Activated CD4-positive, alpha-beta T cell treated with anti-CD3 and anti-CD28 coated beads for 36 hours (primary cell): ENCODE data around the gene SBSN. TPM values are rescaled to one million over a fixed set of nuclear protein-coding genes. Genes with fewer than 3 reads are reported as not detected.

Experiments
- ATAC-seq: fragments of 200-7000 bp; cut with Tn5 transposase; one replicate; pipeline ENCODE4 v1.10.0; 2021; ENCODE audit warnings: mild to moderate bottlenecking, moderate library complexity
- CTCF ChIA-PET: fragments of 350-600 bp; sonication (Branson Sonifier 250); formaldehyde crosslinking; loops from one replicate; lab custom pipeline; 2021; ENCODE audit warnings: antibody characterized with exemption; lab: Charles Lee
- POLR2A ChIA-PET: fragments of 350-600 bp; sonication (Branson Sonifier 250); formaldehyde crosslinking; loops from one replicate; lab custom pipeline; 2021; ENCODE audit warnings: antibody characterized with exemption, inconsistent platforms; lab: Charles Lee
- DNase-seq: peaks from one replicate; pipeline ENCODE4 v3.0.0-alpha.2; 2020
- H3K27ac Mint-ChIP-seq: one replicate; pipeline ENCODE4 v1.8.0; 2021; ENCODE audit warnings: mixed read lengths
- H3K27me3 Mint-ChIP-seq: one replicate; pipeline ENCODE4 v1.8.0; 2021; ENCODE audit warnings: mixed read lengths
- H3K36me3 Mint-ChIP-seq: one replicate; pipeline ENCODE4 v1.8.0; 2021; ENCODE audit warnings: low read depth, mixed read lengths
- H3K4me1 Mint-ChIP-seq: one replicate; pipeline ENCODE4 v1.8.0; 2021; ENCODE audit warnings: mixed read lengths
- H3K4me3 Mint-ChIP-seq: one replicate; pipeline ENCODE4 v1.8.0; 2021; ENCODE audit warnings: mild to moderate bottlenecking, moderate library complexity, mixed read lengths
- H3K9me3 Mint-ChIP-seq: one replicate; pipeline ENCODE4 v1.8.0; 2021; ENCODE audit warnings: low read depth, mixed read lengths
- intact Hi-C, 2 experiments: fragments of 100-400 bp; cut with DNase I in 1 of 2; cut with micrococcal nuclease in 1 of 2; formaldehyde crosslinking; loops; one replicate each; pipeline versions ENCODE4 v1.14.2 to v1.15.1; 2022 to 2024; cut with DNase I, micrococcal nuclease
- total RNA-seq, 2 experiments: library from RNA; stranded (reverse); gene quantifications; one replicate each; pipeline ENCODE4 v1.2.3, GENCODE V29; 2021

Gene SBSN
- total RNA-seq, 2 experiments from 2014 or later, result not detected

DNA sequence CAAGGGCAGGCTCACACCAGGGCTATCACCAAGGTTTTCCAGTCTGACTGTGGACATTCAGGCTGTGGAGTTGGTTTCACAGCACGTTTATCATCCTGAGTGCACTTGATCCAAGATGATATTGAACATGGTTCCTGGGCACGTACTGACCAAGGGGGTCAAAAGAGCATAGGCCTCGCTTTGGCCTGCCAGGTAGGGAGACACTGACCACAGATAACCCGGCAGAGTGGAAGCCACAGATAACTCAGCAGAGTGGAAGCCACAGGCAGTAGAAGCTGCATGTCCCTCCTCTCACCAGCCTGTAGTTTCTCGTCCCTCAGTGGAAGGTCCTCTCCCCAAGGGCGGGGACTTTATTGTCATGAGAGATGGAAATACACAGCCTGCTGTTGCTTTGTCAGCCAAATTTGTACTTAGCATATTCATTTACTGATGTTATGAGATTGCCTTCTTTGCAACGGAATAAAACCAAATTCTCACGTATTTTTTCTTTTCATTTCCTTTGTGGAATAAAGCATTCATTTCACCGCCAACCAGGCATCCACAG is 29.1 kb downstream of the SBSN start:
- Mint-ChIP-seq H3K27me3 (peaks cover 3% of the 10 kb centered on the region), H3K4me3 (no peak overlapping the region), H3K27ac (no peak overlapping the region), H3K4me1 (peaks cover 5% of the 10 kb centered on the region), H3K36me3 (no peaks in the 10 kb centered on the region), H3K9me3 (no peaks in the 10 kb centered on the region)
- no peak for ATAC-seq
- intact Hi-C loops, result no loop called here
- POLR2A ChIA-PET, result no interaction called here
- no peak for DNase-seq
- CTCF ChIA-PET, result interaction anchor here (0.6 kb wide), 1 partner anchor 11 kb away, joined by 3 read pairs; no protein-coding TSS in a partner anchor

- Mint-ChIP-seq H3K9me3 (no peaks in the 10 kb centered on the region), H3K4me1 (peaks cover 5% of the 10 kb centered on the region), H3K4me3 (no peak overlapping the region), H3K27me3 (peaks cover 5% of the 10 kb centered on the region), H3K27ac (no peak overlapping the region), H3K36me3 (no peaks in the 10 kb centered on the region)
- ATAC-seq (no peak), DNase-seq (no peak)
- ChIA-PET CTCF (interaction anchor here (1.0 to 2.0 kb wide), 4 partner anchors 10 to 111 kb away, joined by 3 to 7 read pairs (median 5); no protein-coding TSS in a partner anchor), POLR2A (no interaction called here)
- intact Hi-C loops, result no loop called here
Measured at GRCh38 chr19:35498220-35498619, 29.9 kb downstream of the SBSN start.

DNA sequence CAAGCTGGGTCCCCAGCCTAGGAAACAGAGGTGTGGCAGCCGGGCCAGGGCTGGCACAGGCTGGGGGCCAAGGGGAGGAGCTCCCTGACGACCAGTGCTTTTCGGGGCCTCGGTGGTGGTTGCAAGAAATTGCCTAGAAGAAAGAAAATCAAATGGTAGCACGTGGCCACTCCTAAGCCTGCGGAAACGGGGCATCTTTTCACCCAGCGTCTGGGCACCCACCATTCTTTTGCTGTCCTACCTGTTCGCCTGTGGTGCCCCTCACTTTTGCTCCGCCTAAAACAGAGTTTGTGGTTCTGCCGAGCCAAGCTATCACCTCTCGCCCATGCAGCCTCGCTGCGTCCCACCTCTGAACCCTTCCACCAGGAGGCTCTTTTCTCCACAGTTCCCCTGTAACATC is 30.7 kb downstream of the SBSN start:
- H3K27ac Mint-ChIP-seq, result no peak overlapping the region
- DNase-seq, result no peak
- ChIA-PET POLR2A (no interaction called here), CTCF (interaction anchor here (0.6 to 3.1 kb wide), 10 partner anchors 10 to 1221 kb away, joined by 3 to 15 read pairs (median 3); partner anchors contain the start of gene FFAR1)
- H3K4me3 Mint-ChIP-seq, result no peak overlapping the region
- intact Hi-C loops, result no loop called here
- no peak for ATAC-seq
- H3K4me1 Mint-ChIP-seq, result peaks cover 5% of the 10 kb centered on the region
- H3K9me3 Mint-ChIP-seq, result no peaks in the 10 kb centered on the region
- peaks cover 5% of the 10 kb centered on the region for H3K27me3 Mint-ChIP-seq
- H3K36me3 Mint-ChIP-seq, result no peaks in the 10 kb centered on the region

DNA sequence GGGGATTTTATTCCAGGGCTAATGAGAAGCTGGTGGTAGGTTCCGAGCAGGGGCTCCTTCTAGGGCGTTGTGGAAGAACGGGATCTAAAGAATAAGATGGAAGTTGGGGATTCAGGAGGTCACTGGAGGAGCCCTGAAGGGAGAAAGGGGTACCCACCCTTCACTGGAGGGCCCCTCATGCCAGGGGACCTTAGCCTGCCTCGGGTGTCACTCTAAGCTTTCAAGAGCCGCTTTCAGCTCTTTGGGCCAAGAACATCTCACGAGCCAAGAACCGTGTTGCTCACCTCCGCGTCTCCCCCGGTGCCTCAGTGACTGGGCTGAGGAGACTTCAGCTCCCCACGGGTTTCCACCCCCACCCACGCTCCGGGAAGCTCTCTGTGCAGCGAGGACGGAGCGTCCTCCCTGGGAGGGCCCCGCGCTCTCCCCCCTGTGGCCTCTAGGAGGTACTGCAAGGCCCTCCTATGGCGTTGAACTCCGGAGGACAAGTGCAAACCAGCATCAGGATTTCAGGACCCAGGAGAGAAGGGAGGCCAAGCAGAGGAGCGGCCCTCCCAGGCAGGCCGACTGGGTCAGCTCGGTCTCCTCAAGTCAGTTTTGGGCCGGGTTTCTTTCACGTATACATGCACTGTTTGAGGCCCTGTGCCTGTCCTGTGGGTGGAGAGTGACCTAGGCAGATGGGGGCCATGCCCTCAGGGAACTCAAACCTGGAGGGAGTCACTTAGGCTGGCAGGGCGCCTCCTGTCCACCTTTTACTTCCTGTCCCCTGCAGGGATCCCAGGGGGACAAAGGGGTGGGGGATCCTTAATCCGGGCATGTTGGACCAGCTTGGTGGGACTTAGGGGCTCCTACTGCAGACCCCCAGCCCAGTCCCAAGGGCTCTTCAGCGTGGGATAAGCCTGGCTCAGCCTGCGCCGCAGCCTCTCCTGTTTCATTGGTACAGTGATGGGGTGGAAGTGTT is 32.7 kb downstream of the SBSN start:
- intact Hi-C loops, result loop anchor here (1.0 kb wide), 4 partner anchors 142 to 226 kb away; partner anchors contain the start of gene FFAR1 (in 1 of the 2)
- H3K9me3 Mint-ChIP-seq, result no peaks in the 10 kb centered on the region
- peaks cover 6% of the 10 kb centered on the region for H3K27me3 Mint-ChIP-seq
- H3K4me3 Mint-ChIP-seq, result no peak overlapping the region
- ATAC-seq, result peak; percentile 97
- H3K36me3 Mint-ChIP-seq, result no peaks in the 10 kb centered on the region
- POLR2A ChIA-PET, result interaction anchor here (0.6 kb wide), 1 partner anchor 232 kb away, joined by 3 read pairs; no protein-coding TSS in a partner anchor
- H3K27ac Mint-ChIP-seq, result peak overlapping the region; percentile 43
- peaks cover 5% of the 10 kb centered on the region for H3K4me1 Mint-ChIP-seq
- DNase-seq, result peak; percentile 91
- CTCF ChIA-PET, result interaction anchor here (0.6 to 3.1 kb wide), 39 partner anchors 9 to 451 kb away, joined by 3 to 34 read pairs (median 4); partner anchors contain the start of genes COX6B1, DMKN, FFAR1 and FFAR2

DNA sequence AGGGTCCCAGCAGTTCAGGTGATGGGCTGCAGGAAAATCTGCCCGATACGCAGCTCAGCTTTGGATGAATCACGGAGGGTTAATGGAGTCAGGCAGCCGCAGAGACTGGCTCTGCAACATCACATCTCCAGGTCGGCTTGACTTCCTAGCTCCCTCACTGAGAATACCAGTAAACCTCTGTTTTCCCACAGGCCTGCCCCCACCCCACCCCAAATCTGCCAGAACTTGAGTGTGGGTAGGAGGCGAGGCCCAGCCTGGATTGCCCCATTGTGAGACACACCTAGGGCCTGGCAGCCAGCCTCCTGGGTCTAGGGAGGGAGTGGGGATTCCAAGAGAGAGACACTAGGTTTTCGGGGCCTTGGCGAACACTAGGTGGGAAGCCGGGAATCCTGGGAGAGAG is 34.1 kb downstream of the SBSN start:
- H3K4me1 Mint-ChIP-seq, result peaks cover 5% of the 10 kb centered on the region
- no peaks in the 10 kb centered on the region for H3K9me3 Mint-ChIP-seq
- no peak overlapping the region for H3K27ac Mint-ChIP-seq
- H3K36me3 Mint-ChIP-seq, result no peaks in the 10 kb centered on the region
- no peak for ATAC-seq
- no peak overlapping the region for H3K4me3 Mint-ChIP-seq
- peaks cover 6% of the 10 kb centered on the region for H3K27me3 Mint-ChIP-seq
- POLR2A ChIA-PET, result no interaction called here
- intact Hi-C loops, result no loop called here
- CTCF ChIA-PET, result interaction anchor here (0.7 to 1.3 kb wide), 3 partner anchors 15 to 144 kb away, joined by 3 to 5 read pairs (median 5); no protein-coding TSS in a partner anchor
- DNase-seq, result no peak

DNA sequence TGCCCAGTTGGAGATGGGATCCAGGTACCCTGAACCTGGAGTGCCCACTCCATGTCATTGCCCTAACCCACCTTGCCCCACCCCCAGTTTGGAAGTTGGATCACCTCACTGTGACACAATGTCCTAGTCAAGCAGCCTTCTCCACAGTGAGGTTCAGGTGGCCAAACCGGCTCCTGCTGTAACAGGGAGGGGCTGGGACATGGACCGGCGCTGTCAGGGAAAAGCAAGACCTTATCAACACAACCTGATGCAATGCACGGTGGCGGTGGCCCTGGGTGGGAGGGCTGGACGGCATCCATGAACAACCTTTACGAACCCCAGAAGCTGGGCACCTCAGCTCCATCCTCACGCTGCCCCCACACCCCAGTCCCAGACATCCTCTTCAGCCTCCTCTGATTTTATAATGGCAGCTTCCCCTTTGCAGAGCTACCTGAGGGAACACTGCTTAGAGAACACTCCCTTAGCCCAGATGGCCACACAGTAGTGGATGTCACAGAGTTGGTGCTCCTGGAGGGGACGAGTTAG is 36.2 kb downstream of the SBSN start:
- ATAC-seq (no peak), DNase-seq (no peak)
- H3K36me3 Mint-ChIP-seq, result no peaks in the 10 kb centered on the region
- H3K27me3 Mint-ChIP-seq, result peaks cover 6% of the 10 kb centered on the region
- ChIA-PET CTCF (interaction anchor here (0.6 to 2.1 kb wide), 5 partner anchors 11 to 195 kb away, joined by 4 to 11 read pairs (median 4); no protein-coding TSS in a partner anchor), POLR2A (no interaction called here)
- H3K9me3 Mint-ChIP-seq, result no peaks in the 10 kb centered on the region
- intact Hi-C loops, result no loop called here
- H3K4me3 Mint-ChIP-seq, result no peak overlapping the region
- no peak overlapping the region for H3K27ac Mint-ChIP-seq
- peaks cover 5% of the 10 kb centered on the region for H3K4me1 Mint-ChIP-seq

GRCh38 chr19:35490364-35490763 is 37.7 kb downstream of the SBSN start, which contains the start of gene KRTDAP:
Gene KRTDAP, minus strand, starts transcription at chr19:35490464. Its CDS starts 22 bp downstream, at chr19:35490442.
- CTCF ChIA-PET, result interaction anchor here (1.1 to 2.1 kb wide), 2 partner anchors 137 kb away, joined by 3 to 11 read pairs; no protein-coding TSS in a partner anchor
- no peaks in the 10 kb centered on the region for H3K9me3 Mint-ChIP-seq
- POLR2A ChIA-PET, result no interaction called here
- ATAC-seq, result no peak
- H3K4me1 Mint-ChIP-seq, result peaks cover 5% of the 10 kb centered on the region
- H3K27me3 Mint-ChIP-seq, result peaks cover 6% of the 10 kb centered on the region
- no peaks in the 10 kb centered on the region for H3K36me3 Mint-ChIP-seq
- no peak for DNase-seq
- H3K4me3 Mint-ChIP-seq, result no peak within 1 kb of the TSS
- intact Hi-C loops, result no loop called here
- no peak within 1 kb of the TSS for H3K27ac Mint-ChIP-seq

DNA sequence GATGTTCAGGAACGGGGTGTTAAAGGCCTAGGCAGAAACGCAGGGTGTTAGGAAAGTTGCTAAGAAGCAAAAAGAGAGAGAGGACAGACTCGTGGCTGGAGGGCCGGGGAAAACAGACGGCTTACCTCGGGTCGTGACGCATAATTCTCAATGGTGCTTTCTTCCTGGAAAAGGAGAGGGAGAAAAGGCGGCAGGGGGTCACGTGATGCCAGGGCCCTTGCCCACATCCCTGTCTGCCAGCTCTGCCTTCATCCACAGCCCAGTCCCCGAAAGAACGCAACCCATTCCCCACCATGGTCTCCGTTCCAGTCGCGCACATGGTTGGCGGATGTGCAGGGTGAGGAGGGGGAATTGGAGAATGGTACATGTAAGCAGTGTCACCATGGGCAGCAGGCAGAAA is 39.4 kb downstream of the SBSN start:
- ChIA-PET POLR2A (no interaction called here), CTCF (interaction anchor here (0.6 to 0.8 kb wide), 2 partner anchors 63 to 352 kb away, joined by 3 to 4 read pairs; no protein-coding TSS in a partner anchor)
- Mint-ChIP-seq H3K27me3 (peaks cover 4% of the 10 kb centered on the region), H3K9me3 (no peaks in the 10 kb centered on the region), H3K36me3 (no peaks in the 10 kb centered on the region), H3K4me1 (peaks cover 9% of the 10 kb centered on the region), H3K4me3 (no peak overlapping the region), H3K27ac (no peak overlapping the region)
- intact Hi-C loops, result no loop called here
- DNase-seq, result no peak
- no peak for ATAC-seq

DNA sequence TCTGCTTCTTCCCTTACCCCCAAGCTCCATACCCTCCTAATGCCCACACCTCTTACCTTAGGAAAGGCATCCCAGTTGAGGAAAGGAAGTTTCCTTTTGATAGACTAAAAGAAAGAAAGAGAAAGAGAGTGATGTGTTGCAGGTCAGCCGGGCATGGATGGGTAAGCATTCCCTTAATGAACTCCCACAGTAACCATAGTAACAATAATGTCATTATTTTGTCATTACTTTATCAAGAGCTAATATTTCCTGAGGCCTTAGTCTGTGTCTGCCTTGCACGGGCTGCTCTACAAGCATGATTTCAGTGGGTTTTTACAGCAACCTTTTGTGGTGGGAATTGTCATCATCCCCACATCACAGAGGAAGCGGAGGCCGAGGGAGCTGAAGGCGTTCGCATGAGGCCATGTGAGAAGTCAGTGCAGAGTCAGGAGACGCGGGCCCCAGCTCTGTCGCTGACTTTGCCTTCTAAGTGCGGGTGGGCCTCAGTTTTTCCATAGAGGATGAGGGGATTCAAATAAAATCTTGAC is 40.4 kb downstream of the SBSN start:
- CTCF ChIA-PET, result interaction anchor here (1.0 to 2.2 kb wide), 4 partner anchors 10 to 309 kb away, joined by 3 to 11 read pairs (median 5); no protein-coding TSS in a partner anchor
- no peak for DNase-seq
- H3K4me1 Mint-ChIP-seq, result peaks cover 9% of the 10 kb centered on the region
- H3K4me3 Mint-ChIP-seq, result no peak overlapping the region
- no peak overlapping the region for H3K27ac Mint-ChIP-seq
- H3K27me3 Mint-ChIP-seq, result peaks cover 4% of the 10 kb centered on the region
- POLR2A ChIA-PET, result no interaction called here
- H3K9me3 Mint-ChIP-seq, result no peaks in the 10 kb centered on the region
- H3K36me3 Mint-ChIP-seq, result no peaks in the 10 kb centered on the region
- ATAC-seq, result no peak
- intact Hi-C loops, result no loop called here

DNA sequence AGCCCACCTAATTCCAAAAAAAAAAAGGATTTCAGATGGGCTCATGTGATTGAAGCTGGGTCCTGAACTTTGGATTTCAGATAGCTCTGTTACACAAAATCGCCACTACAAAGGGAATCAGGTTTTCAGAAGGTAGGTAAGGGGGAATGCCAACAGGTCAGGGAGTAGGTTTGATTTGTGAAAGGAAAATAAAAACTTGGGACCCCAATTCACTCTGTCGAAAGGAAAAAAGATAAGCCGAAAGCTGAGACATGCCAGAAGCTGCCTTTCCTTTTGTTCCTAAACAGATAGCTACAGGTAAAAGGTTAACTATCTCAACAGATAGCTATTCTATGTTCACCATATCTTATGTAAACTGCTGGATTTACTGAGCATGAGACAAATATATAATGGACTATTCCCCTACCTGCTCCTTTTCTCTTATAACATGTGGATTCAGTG is 41.8 kb downstream of the SBSN start:
- H3K36me3 Mint-ChIP-seq, result no peaks in the 10 kb centered on the region
- ATAC-seq, result no peak

More for the DNA sequence above, 41.8 kb downstream of the SBSN start:
- peaks cover 2% of the 10 kb centered on the region for H3K27me3 Mint-ChIP-seq
- H3K27ac Mint-ChIP-seq, result no peak overlapping the region
- DNase-seq, result no peak
- H3K9me3 Mint-ChIP-seq, result no peaks in the 10 kb centered on the region
- ChIA-PET POLR2A (interaction anchor here (0.6 to 0.7 kb wide), 2 partner anchors 56 to 260 kb away, joined by 3 read pairs; no protein-coding TSS in a partner anchor), CTCF (interaction anchor here (0.7 to 2.2 kb wide), 8 partner anchors 9 to 134 kb away, joined by 3 to 11 read pairs (median 5); partner anchors contain the start of gene FFAR3)
- no peak overlapping the region for H3K4me3 Mint-ChIP-seq
- intact Hi-C loops, result no loop called here
- H3K4me1 Mint-ChIP-seq, result peaks cover 9% of the 10 kb centered on the region
